Femur (tissue), 1 donor: ENCODE data around the gene PSMB4.
A peak's percentile ranks its signal among the peaks of the same experiment; 100 is the strongest.
"Not testable (repeated sequence)": the region's sequence is repeated elsewhere in the genome, so short reads cannot be mapped to it uniquely, and the experiment has no call there.

ENCODE experiments used
- DNase-seq: peaks from one replicate; pipeline ENCODE4 v3.0.0-alpha.2; 2017

The PSMB4 gene

GRCh38 chr1:151399324-151400171 is at the start of gene PSMB4:
TSS of gene PSMB4 (plus strand) at chr1:151399573. CDS start at chr1:151399588, 15 bp downstream.
- peak; percentile 94 for DNase-seq

GRCh38 chr1:151350323-151350722 is 49.0 kb upstream of the PSMB4 start:
- not testable (repeated sequence) for DNase-seq

GRCh38 chr1:151352021-151352718 is 47.2 kb upstream of the PSMB4 start:
- DNase-seq = no peak

- no peak for DNase-seq
These were observed 42.7 kb upstream of the PSMB4 start for GRCh38 chr1:151356696-151357095.

- no peak for DNase-seq
These were observed 37.5 kb upstream of the PSMB4 start for GRCh38 chr1:151361883-151362282.

GRCh38 chr1:151362308-151363155 is 36.8 kb upstream of the PSMB4 start:
- no peak for DNase-seq

GRCh38 chr1:151364996-151365395 is 34.4 kb upstream of the PSMB4 start:
- no peak for DNase-seq

GRCh38 chr1:151367658-151368392 is 31.5 kb upstream of the PSMB4 start:
- DNase-seq = no peak

- no peak for DNase-seq
These were observed 30.7 kb upstream of the PSMB4 start for GRCh38 chr1:151368393-151369301.

- DNase-seq = no peak
These were observed 30.1 kb upstream of the PSMB4 start for GRCh38 chr1:151369302-151369610.

- no peak for DNase-seq
These were observed 29.7 kb upstream of the PSMB4 start for GRCh38 chr1:151369621-151370048.

- peak; percentile 66 for DNase-seq
These were observed 29.0 kb upstream of the PSMB4 start for GRCh38 chr1:151370211-151370911.

- DNase-seq = peak; percentile 77
These were observed 27.9 kb upstream of the PSMB4 start for GRCh38 chr1:151371370-151372057.

GRCh38 chr1:151372058-151372934 is 27.1 kb upstream of the PSMB4 start, which contains the start of gene SELENBP1:
TSS of gene SELENBP1 (minus strand) at chr1:151372705. CDS start at chr1:151372641, 64 bp downstream.
- DNase-seq = peak; percentile 85

- no peak for DNase-seq
These were observed 26.2 kb upstream of the PSMB4 start for GRCh38 chr1:151373196-151373595.

GRCh38 chr1:151377150-151377884 is 22.1 kb upstream of the PSMB4 start:
- no peak for DNase-seq

- no peak for DNase-seq
These were observed 14.8 kb upstream of the PSMB4 start for GRCh38 chr1:151384584-151384983.

GRCh38 chr1:151386002-151386401 is 13.4 kb upstream of the PSMB4 start:
- no peak for DNase-seq
